Activated CD4-positive, alpha-beta T cell treated with anti-CD3 and anti-CD28 coated beads, Interleukin-2, amount 50 U/mL, for 24 hours (primary cell): ENCODE results near the gene TICAM2.

Experiments
- DNase-seq, 2 donors: peaks; one replicate each; pipeline ENCODE4 v3.0.0-alpha.2; 2020; ENCODE audit warnings: low read depth in 1 of 2, low spot score in 1 of 2

Gene TICAM2

GRCh38 chr5:115541611-115542010 is 60.7 kb downstream of the TICAM2 start:
- no peak for DNase-seq

DNA sequence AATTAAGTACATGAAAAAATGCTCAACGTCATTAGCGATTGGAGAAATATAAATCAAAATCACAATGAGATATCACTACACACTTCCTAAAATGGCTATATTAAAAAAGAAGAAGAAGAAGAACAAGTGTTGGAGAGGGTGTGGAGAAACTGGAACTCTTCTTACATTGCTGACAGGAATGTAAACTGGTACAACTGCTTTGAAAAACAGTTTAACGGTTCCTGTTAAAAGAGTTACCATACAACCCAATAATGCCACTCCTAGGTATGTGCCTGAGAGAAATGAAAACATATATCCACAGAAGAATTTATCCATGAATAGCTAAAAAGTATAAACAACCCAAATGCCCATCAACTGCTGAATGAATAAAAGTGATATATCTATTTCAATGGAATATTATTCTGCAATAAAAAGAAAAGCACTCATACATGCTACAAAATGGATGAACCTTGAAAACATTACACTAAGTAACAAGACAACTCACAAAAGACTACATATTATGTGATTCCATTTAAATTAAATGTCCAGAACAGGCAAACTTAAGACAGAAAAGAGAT is 66.7 kb downstream of the TICAM2 start:
- no peak for DNase-seq

DNA sequence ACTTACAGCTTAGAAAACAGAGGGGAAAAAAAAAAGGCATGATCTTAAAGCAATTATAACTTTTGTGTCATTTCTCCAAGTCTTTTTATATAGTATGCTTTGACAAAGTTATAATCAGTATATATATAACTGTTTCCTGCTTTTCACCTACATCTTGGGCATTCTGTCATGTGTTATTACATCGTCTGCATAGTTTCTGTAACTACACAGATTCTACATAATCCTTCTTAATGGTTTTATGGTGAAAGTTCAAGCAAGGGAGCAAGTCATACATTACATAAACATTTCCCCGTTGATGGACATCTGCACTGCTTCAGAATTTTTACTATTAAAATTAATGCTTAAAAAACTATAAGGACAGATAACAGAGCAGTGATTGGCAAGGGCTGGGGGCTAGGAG is 69.8 kb downstream of the TICAM2 start:
- DNase-seq = no peak

DNA sequence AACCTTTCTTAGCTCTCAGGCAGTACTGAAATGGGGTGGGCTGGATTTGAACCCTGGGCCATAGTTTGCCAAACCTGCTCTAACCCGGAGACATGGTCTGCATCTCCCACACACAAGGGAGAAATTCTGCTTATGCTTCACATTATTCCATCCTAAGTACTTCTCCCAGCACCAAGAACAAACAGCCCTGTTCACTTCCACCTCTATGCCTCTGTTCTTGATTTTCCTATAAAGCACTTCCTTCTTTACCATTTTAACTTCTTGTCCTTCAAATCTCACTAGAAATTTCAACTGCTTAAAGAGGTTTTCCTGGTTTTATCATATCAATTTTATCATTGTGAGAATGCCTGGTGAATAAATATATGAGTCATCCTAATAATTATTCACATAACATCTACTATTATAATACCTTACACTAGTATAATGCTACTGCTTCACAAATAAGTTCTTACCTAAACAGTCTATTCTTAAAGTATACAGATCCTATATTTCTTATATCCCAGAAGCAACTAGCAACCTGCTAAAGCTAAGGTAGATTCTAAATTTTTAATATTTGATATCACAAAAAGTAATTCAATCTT is 70.4 kb downstream of the TICAM2 start:
- no peak for DNase-seq

DNA sequence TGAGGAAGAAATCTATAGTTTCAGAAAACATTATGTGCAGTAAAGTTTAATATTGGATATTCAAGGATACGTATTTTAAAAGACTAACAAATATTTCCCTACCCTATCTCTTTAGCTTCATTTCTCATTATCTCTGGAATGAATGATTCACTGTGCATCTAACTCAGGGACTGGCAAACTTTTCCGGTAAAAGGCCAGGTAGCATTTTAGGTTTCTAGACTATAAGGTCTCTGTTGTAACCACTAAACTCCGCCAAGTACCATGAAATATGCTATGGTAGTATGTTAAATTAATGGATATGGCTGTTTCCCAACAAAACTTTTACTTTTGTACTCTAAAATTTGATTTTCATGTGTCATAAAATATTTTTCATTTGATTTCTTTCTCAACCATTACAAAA is 70.9 kb downstream of the TICAM2 start:
- no peak for DNase-seq

DNA sequence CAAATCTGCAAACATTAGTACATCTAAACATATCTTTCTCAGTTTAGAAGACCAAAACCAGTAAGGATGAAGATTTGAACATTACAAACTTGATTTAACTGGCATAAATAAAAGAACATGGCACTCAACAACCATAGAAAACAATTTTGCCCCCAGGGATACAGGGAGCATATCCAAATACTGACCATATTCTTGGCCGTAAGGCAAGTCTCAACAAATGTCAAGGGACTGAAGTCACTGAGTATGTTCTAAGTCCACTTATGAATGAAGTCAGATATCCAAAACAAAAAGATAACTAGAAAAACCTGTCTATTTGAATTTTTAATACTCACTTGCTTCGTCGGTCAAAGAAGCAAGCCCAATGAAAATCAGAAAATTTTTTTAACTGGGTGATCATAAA is 71.9 kb downstream of the TICAM2 start:
- DNase-seq = no peak
